SH-SY5Y (cell line): ENCODE measurements around the gene CATSPERE.

Source experiments
- GATA2 ChIP-seq: IDR thresholded peaks from 2 replicates; pipeline ENCODE4 v1.6.1; 2011; ENCODE audit warnings: mild to moderate bottlenecking, low read depth, low read length
- GATA3 ChIP-seq: IDR thresholded peaks from 2 replicates; pipeline ENCODE4 v1.6.1; 2011; ENCODE audit warnings: low read depth, mild to moderate bottlenecking, low read length, moderate library complexity

CATSPERE gene

GRCh38 chr1:244460197-244460596 lies 876 bp upstream of the CATSPERE start:
- TF ChIP-seq GATA2 (no peak), GATA3 (no peak)

GRCh38 chr1:244466724-244467123 lies 5.7 kb downstream of the CATSPERE start:
- no peak for TF ChIP-seq GATA3
- TF ChIP-seq GATA2, result no peak

GRCh38 chr1:244473059-244473605 lies 12.1 kb downstream of the CATSPERE start:
- TF ChIP-seq GATA2 (no peak), GATA3 (no peak)

GRCh38 chr1:244494653-244495052 lies 33.6 kb downstream of the CATSPERE start:
- TF ChIP-seq GATA3 (no peak), GATA2 (no peak)

- TF ChIP-seq GATA3 (no peak), GATA2 (no peak)
These were observed 35.1 kb downstream of the CATSPERE start for GRCh38 chr1:244496186-244496585.

GRCh38 chr1:244497805-244498204 lies 36.7 kb downstream of the CATSPERE start:
- TF ChIP-seq GATA3 (no peak), GATA2 (no peak)

GRCh38 chr1:244502630-244503029 lies 41.6 kb downstream of the CATSPERE start:
- no peak for TF ChIP-seq GATA2
- TF ChIP-seq GATA3, result no peak

GRCh38 chr1:244513493-244513892 lies 52.4 kb downstream of the CATSPERE start:
- TF ChIP-seq GATA2 (no peak), GATA3 (no peak)

- TF ChIP-seq GATA2, result no peak
- TF ChIP-seq GATA3, result no peak
These were observed 54.6 kb downstream of the CATSPERE start for GRCh38 chr1:244515680-244516079.

GRCh38 chr1:244536316-244536715 lies 75.2 kb downstream of the CATSPERE start:
- no peak for TF ChIP-seq GATA3

- TF ChIP-seq GATA3 (no peak), GATA2 (no peak)
These were observed 84.4 kb downstream of the CATSPERE start for GRCh38 chr1:244545511-244545910.

- TF ChIP-seq GATA2, result no peak
- no peak for TF ChIP-seq GATA3
These were observed 87.6 kb downstream of the CATSPERE start for GRCh38 chr1:244548558-244549115.

GRCh38 chr1:244552336-244552735 lies 91.3 kb downstream of the CATSPERE start:
- no peak for TF ChIP-seq GATA2
- TF ChIP-seq GATA3, result no peak

- no peak for TF ChIP-seq GATA2
- no peak for TF ChIP-seq GATA3
These were observed 95.2 kb downstream of the CATSPERE start for GRCh38 chr1:244556263-244556662.

- TF ChIP-seq GATA2, result no peak
- no peak for TF ChIP-seq GATA3
These were observed 96.5 kb downstream of the CATSPERE start for GRCh38 chr1:244557565-244557964.

- no peak for TF ChIP-seq GATA2
- no peak for TF ChIP-seq GATA3
These were observed 98.5 kb downstream of the CATSPERE start for GRCh38 chr1:244559561-244559960.
